Measurements from ENCODE around the gene AZU1.

- TF ChIP-seq, protein P1, sequence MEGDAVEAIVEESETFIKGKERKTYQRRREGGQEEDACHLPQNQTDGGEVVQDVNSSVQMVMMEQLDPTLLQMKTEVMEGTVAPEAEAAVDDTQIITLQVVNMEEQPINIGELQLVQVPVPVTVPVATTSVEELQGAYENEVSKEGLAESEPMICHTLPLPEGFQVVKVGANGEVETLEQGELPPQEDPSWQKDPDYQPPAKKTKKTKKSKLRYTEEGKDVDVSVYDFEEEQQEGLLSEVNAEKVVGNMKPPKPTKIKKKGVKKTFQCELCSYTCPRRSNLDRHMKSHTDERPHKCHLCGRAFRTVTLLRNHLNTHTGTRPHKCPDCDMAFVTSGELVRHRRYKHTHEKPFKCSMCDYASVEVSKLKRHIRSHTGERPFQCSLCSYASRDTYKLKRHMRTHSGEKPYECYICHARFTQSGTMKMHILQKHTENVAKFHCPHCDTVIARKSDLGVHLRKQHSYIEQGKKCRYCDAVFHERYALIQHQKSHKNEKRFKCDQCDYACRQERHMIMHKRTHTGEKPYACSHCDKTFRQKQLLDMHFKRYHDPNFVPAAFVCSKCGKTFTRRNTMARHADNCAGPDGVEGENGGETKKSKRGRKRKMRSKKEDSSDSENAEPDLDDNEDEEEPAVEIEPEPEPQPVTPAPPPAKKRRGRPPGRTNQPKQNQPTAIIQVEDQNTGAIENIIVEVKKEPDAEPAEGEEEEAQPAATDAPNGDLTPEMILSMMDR (IDR thresholded peaks at IDR 0.05): no peak
- TF ChIP-seq POLR2AphosphoS5 (IDR thresholded peaks at IDR 0.05; ENCODE audit: low read depth, low read length): no peak
- TF ChIP-seq, protein P2, sequence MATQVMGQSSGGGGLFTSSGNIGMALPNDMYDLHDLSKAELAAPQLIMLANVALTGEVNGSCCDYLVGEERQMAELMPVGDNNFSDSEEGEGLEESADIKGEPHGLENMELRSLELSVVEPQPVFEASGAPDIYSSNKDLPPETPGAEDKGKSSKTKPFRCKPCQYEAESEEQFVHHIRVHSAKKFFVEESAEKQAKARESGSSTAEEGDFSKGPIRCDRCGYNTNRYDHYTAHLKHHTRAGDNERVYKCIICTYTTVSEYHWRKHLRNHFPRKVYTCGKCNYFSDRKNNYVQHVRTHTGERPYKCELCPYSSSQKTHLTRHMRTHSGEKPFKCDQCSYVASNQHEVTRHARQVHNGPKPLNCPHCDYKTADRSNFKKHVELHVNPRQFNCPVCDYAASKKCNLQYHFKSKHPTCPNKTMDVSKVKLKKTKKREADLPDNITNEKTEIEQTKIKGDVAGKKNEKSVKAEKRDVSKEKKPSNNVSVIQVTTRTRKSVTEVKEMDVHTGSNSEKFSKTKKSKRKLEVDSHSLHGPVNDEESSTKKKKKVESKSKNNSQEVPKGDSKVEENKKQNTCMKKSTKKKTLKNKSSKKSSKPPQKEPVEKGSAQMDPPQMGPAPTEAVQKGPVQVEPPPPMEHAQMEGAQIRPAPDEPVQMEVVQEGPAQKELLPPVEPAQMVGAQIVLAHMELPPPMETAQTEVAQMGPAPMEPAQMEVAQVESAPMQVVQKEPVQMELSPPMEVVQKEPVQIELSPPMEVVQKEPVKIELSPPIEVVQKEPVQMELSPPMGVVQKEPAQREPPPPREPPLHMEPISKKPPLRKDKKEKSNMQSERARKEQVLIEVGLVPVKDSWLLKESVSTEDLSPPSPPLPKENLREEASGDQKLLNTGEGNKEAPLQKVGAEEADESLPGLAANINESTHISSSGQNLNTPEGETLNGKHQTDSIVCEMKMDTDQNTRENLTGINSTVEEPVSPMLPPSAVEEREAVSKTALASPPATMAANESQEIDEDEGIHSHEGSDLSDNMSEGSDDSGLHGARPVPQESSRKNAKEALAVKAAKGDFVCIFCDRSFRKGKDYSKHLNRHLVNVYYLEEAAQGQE (IDR thresholded peaks at IDR 0.05; ENCODE audit: insufficient read depth in 1 of 2, low read depth in 2 of 2, low read length in 1 of 2): no peak
- TF ChIP-seq TCF7L2 (IDR thresholded peaks at IDR 0.05; ENCODE audit: low read depth, low read length): no peak
- no peak for TF ChIP-seq SIN3A (IDR thresholded peaks at IDR 0.05; ENCODE audit: borderline replicate concordance, insufficient read depth, low read depth, low read length)
Measured at GRCh38 chr19:876089-876488, 48.5 kb downstream of the AZU1 start.
